Keratinocyte (primary cell): Measurements from ENCODE around the gene KRTAP3-2. TPM values are rescaled to one million over a fixed set of nuclear protein-coding genes. Genes with fewer than 3 reads are reported as not detected.

Experiments
- DNase-seq: peaks from one replicate; pipeline ENCODE4 v3.0.0-alpha.2; 2011; ENCODE audit warnings: low read depth, missing footprints, low spot score
- FAIRE-seq: peaks from 2 replicates; lab custom pipeline; 2011; peaks lifted over from hg19 to GRCh38; lab: Jason Lieb, UNC
- H2AFZ ChIP-seq: 2 replicates; pipeline ENCODE4 v1.6.0; 2012; ENCODE audit warnings: low read length, control low read depth, inconsistent platforms; ENCODE audit not compliant: control insufficient read depth
- H3K27ac ChIP-seq: 2 replicates; pipeline ENCODE4 v1.5.1; 2011; ENCODE audit warnings: low read length; ENCODE audit not compliant: control insufficient read depth, insufficient read depth
- H3K27me3 ChIP-seq: 3 replicates; pipeline ENCODE4 v1.6.0; 2011; ENCODE audit warnings: low read length; ENCODE audit not compliant: control insufficient read depth, insufficient read depth; ENCODE audit errors: extremely low read depth
- H3K36me3 ChIP-seq, 2 experiments: 2 replicates in 1 of 2; 3 replicates in 1 of 2; pipeline ENCODE4 v1.5.1; 2011; ENCODE audit warnings: low read length in 2 of 2, mild to moderate bottlenecking in 1 of 2; ENCODE audit not compliant: control insufficient read depth in 2 of 2, insufficient read depth in 2 of 2; ENCODE audit errors: extremely low read depth in 1 of 2
- H3K4me1 ChIP-seq: 3 replicates; pipeline ENCODE4 v1.5.1; 2011; ENCODE audit warnings: low read length; ENCODE audit not compliant: control insufficient read depth, insufficient read depth; ENCODE audit errors: extremely low read depth
- H3K4me2 ChIP-seq: 3 replicates; pipeline ENCODE4 v1.6.0; 2011; ENCODE audit warnings: low read depth, low read length; ENCODE audit not compliant: control insufficient read depth, insufficient read depth; ENCODE audit errors: extremely low read depth
- H3K4me3 ChIP-seq, 3 experiments: fragments of 200-600 bp in 1 of 3; sonication (generic) in 1 of 3; 2 replicates in 2 of 3; 3 replicates in 1 of 3; pipeline ENCODE4 v1.5.1; 2011 to 2016; ENCODE audit warnings: low read length in 3 of 3, mild to moderate bottlenecking in 3 of 3, control low read depth in 2 of 3, inconsistent platforms in 1 of 3, low read depth in 1 of 3, mixed read lengths in 1 of 3, mixed run types in 1 of 3, moderate library complexity in 1 of 3; ENCODE audit not compliant: control insufficient read depth in 2 of 3, insufficient read depth in 2 of 3; ENCODE audit errors: extremely low read depth in 1 of 3
- H3K79me2 ChIP-seq: 2 replicates; pipeline ENCODE4 v1.6.0; 2012; ENCODE audit warnings: low read length; ENCODE audit not compliant: control insufficient read depth, insufficient read depth
- H3K9ac ChIP-seq: 3 replicates; pipeline ENCODE4 v1.6.0; 2011; ENCODE audit warnings: low read length; ENCODE audit not compliant: control insufficient read depth, insufficient read depth; ENCODE audit errors: extremely low read depth
- H3K9me1 ChIP-seq: 3 replicates; pipeline ENCODE4 v1.6.0; 2011; ENCODE audit warnings: low read length; ENCODE audit not compliant: control insufficient read depth, insufficient read depth; ENCODE audit errors: extremely low read depth
- H3K9me3 ChIP-seq: 2 replicates; pipeline ENCODE4 v1.5.1; 2012; ENCODE audit warnings: low read depth, low read length; ENCODE audit not compliant: control insufficient read depth
- H4K20me1 ChIP-seq: 3 replicates; pipeline ENCODE4 v1.6.0; 2011; ENCODE audit warnings: low read length; ENCODE audit not compliant: control insufficient read depth, insufficient read depth; ENCODE audit errors: extremely low read depth
- EZH2 ChIP-seq: IDR thresholded peaks from one replicate; pipeline ENCODE4 v1.6.1; 2012; ENCODE audit warnings: inconsistent platforms, mild to moderate bottlenecking, low read length, moderate library complexity
- dilution Hi-C: fragments of 300-500 bp; cut with MboI; formaldehyde crosslinking; loops from one replicate; pipeline ENCODE4 v1.7.0; 2020; ENCODE audit warnings: low sequenced_read_pairs; ENCODE audit not compliant: extremely low pct_ligation_motif_present
- polyA plus RNA-seq, 5 experiments: library from polyadenylated mRNA; depleted of rRNA in 3 of 5; stranded (reverse) in 3 of 5; stranded (forward) in 1 of 5; unstranded in 1 of 5; fragments of >200 nt; gene quantifications; 1 replicate in 1 of 5; 2 replicates in 3 of 5; 3 replicates in 1 of 5; pipeline versions ENCODE4 v1.2.1 to v1.2.3, GENCODE V29; 2011 to 2012; ENCODE audit warnings: missing spikeins in 2 of 5, low read depth in 1 of 5, low replicate concordance in 1 of 5
- TF ChIP-seq, protein P1 (sequence below), 3 experiments: IDR thresholded peaks in 1 of 3; conservative IDR thresholded peaks in 1 of 3; optimal IDR thresholded peaks in 1 of 3; 2 replicates in 2 of 3; 3 replicates in 1 of 3; pipeline versions ENCODE3 to v1.5.1; 2011; ENCODE audit warnings: low read length in 3 of 3, mild to moderate bottlenecking in 3 of 3, moderate library complexity in 2 of 3, control low read depth in 1 of 3, inconsistent platforms in 1 of 3; ENCODE audit not compliant: insufficient read depth in 2 of 3; ENCODE audit errors: extremely low read depth in 1 of 3

Gene KRTAP3-2
- polyA plus RNA-seq, 1 donor (not counting 4 experiments of a cell fraction or from before 2014, with no cell fraction given) = not detected

DNA sequence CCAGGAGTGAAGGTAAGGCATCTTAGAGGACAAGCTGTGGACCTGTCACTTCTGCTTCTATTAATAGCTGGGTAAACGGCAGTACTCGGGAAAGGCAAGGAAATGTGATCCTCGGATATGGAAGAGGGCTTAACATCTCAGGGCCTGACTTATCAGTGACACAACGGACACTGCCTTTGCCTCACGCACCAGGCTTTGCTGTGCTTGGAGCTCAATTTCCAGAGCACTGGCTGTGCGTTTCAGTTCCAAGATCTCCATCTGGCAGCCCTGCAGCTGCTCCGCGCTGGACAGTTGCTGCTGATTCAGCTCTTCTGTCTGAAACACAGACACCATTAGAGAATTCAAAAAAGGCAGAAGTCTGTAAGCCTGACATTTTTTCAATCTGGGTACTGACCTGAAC is 19.1 kb downstream of the KRTAP3-2 start:
- Histone ChIP-seq H4K20me1 (no peaks in the 10 kb centered on the region), H3K9me1 (no peaks in the 10 kb centered on the region), H3K27ac (no peak overlapping the region), H3K27me3 (no peaks in the 10 kb centered on the region), H3K4me3 (no peak overlapping the region), H3K4me1 (peaks cover 4% of the 10 kb centered on the region), H3K9ac (no peak overlapping the region), H3K4me2 (no peak overlapping the region), H3K9me3 (no peaks in the 10 kb centered on the region), H3K79me2 (no peaks in the 10 kb centered on the region), H3K36me3 (no peaks in the 10 kb centered on the region), H2AFZ (no peak overlapping the region)
- TF ChIP-seq, protein P1, sequence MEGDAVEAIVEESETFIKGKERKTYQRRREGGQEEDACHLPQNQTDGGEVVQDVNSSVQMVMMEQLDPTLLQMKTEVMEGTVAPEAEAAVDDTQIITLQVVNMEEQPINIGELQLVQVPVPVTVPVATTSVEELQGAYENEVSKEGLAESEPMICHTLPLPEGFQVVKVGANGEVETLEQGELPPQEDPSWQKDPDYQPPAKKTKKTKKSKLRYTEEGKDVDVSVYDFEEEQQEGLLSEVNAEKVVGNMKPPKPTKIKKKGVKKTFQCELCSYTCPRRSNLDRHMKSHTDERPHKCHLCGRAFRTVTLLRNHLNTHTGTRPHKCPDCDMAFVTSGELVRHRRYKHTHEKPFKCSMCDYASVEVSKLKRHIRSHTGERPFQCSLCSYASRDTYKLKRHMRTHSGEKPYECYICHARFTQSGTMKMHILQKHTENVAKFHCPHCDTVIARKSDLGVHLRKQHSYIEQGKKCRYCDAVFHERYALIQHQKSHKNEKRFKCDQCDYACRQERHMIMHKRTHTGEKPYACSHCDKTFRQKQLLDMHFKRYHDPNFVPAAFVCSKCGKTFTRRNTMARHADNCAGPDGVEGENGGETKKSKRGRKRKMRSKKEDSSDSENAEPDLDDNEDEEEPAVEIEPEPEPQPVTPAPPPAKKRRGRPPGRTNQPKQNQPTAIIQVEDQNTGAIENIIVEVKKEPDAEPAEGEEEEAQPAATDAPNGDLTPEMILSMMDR (optimal IDR thresholded peaks at IDR 0.05 in 1 of 3, IDR thresholded peaks at IDR 0.05 in 1 of 3, conservative IDR thresholded peaks at IDR 0.05 in 1 of 3; ENCODE audit: extremely low read depth in 1 of 3, insufficient read depth in 2 of 3, low read length in 3 of 3) = no peak
- no peak for TF ChIP-seq EZH2
- no peak for FAIRE-seq
- no peak for DNase-seq
- dilution Hi-C loops = no loop called here

DNA sequence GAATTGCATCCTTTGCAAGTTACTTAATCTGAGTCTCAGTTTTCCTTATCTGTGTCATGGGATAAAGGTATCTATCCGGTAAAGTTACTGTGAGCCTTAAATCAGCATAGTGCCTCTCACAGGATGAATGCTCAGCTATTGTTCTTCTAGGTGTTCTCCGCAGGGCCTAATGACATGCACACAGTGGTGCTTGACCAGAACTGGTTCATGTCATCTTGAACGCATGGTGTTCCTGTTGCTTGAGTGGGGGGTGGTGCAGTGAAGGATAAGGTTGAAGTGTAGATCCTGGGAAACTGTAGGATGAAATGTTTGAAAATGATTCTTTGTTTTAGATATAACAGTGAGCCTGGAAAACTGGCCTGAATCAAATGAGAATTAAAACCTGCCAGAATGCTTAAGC is 19.6 kb downstream of the KRTAP3-2 start:
- Histone ChIP-seq H3K9me3 (no peaks in the 10 kb centered on the region), H3K27me3 (no peaks in the 10 kb centered on the region), H3K9ac (no peak overlapping the region), H3K36me3 (no peaks in the 10 kb centered on the region), H3K27ac (no peak overlapping the region), H2AFZ (no peak overlapping the region), H4K20me1 (no peaks in the 10 kb centered on the region), H3K4me1 (peaks cover 4% of the 10 kb centered on the region), H3K4me2 (no peak overlapping the region), H3K9me1 (no peaks in the 10 kb centered on the region), H3K4me3 (no peak overlapping the region), H3K79me2 (no peaks in the 10 kb centered on the region)
- FAIRE-seq = no peak
- DNase-seq = no peak
- dilution Hi-C loops = no loop called here
- TF ChIP-seq, protein P1 (optimal IDR thresholded peaks at IDR 0.05 in 1 of 3, IDR thresholded peaks at IDR 0.05 in 1 of 3, conservative IDR thresholded peaks at IDR 0.05 in 1 of 3; ENCODE audit: extremely low read depth in 1 of 3, insufficient read depth in 2 of 3, low read length in 3 of 3) = no peak
